Neural progenitor cell (in vitro differentiated cells): Measurements from ENCODE around the gene COX5A. TPM values are rescaled to one million over a fixed set of nuclear protein-coding genes. Genes with fewer than 3 reads are reported as not detected.
"Not testable (repeated sequence)": the region's sequence is repeated elsewhere in the genome, so short reads cannot be mapped to it uniquely, and the experiment has no call there.

Source experiments
- DNase-seq: peaks from one replicate; pipeline ENCODE4 v3.0.0-alpha.2; 2016; ENCODE audit warnings: low spot score
- H2AFZ ChIP-seq: fragments of 200-600 bp; sonication (generic); replicated peaks from 2 replicates; pipeline ENCODE4 v1.6.1; 2016; ENCODE audit warnings: antibody characterized with exemption
- H3F3A ChIP-seq: fragments of 200-600 bp; sonication (generic); 2 replicates; pipeline ENCODE4 v1.6.1; 2016; ENCODE audit warnings: antibody characterized with exemption, low read depth
- H3K27ac ChIP-seq: fragments of 200-600 bp; sonication (generic); 2 replicates; pipeline ENCODE4 v1.5.1; 2016; ENCODE audit warnings: mild to moderate bottlenecking
- H3K27me3 ChIP-seq: fragments of 200-600 bp; sonication (generic); 2 replicates; pipeline ENCODE4 v1.6.1; 2016; ENCODE audit warnings: mild to moderate bottlenecking, moderate library complexity
- H3K36me3 ChIP-seq: fragments of 200-600 bp; sonication (generic); 2 replicates; pipeline ENCODE4 v1.5.1; 2016
- H3K4me1 ChIP-seq: fragments of 200-600 bp; sonication (generic); 2 replicates; pipeline ENCODE4 v1.6.1; 2016; ENCODE audit warnings: mixed run types
- H3K4me2 ChIP-seq: fragments of 200-600 bp; sonication (generic); 2 replicates; pipeline ENCODE4 v1.6.1; 2016
- H3K4me3 ChIP-seq: fragments of 200-600 bp; sonication (generic); 2 replicates; pipeline ENCODE4 v1.5.1; 2016
- H3K79me2 ChIP-seq: fragments of 200-600 bp; sonication (generic); 2 replicates; pipeline ENCODE4 v1.6.1; 2016; ENCODE audit warnings: low read depth
- H3K9ac ChIP-seq: fragments of 200-600 bp; sonication (generic); 2 replicates; pipeline ENCODE4 v1.6.1; 2016
- H3K9me3 ChIP-seq: fragments of 200-600 bp; sonication (generic); 2 replicates; pipeline ENCODE4 v1.5.1; 2016; ENCODE audit warnings: low read depth
- H4K20me1 ChIP-seq: fragments of 200-600 bp; sonication (generic); 2 replicates; pipeline ENCODE4 v1.6.1; 2016; ENCODE audit warnings: low read depth
- H3K27ac Mint-ChIP-seq: 3 replicates; pipeline ENCODE4 v1.8.0; 2021; ENCODE audit warnings: mixed read lengths
- H3K27me3 Mint-ChIP-seq: 2 replicates; pipeline ENCODE4 v1.8.0; 2022; ENCODE audit warnings: low read depth, mild to moderate bottlenecking, inconsistent platforms, moderate library complexity, mixed read lengths; ENCODE audit not compliant: insufficient read depth
- H3K36me3 Mint-ChIP-seq: 3 replicates; pipeline ENCODE4 v1.8.0; 2021; ENCODE audit warnings: mixed read lengths
- H3K4me1 Mint-ChIP-seq: 3 replicates; pipeline ENCODE4 v1.8.0; 2021; ENCODE audit warnings: mixed read lengths
- H3K4me3 Mint-ChIP-seq: 3 replicates; pipeline ENCODE4 v1.8.0; 2021; ENCODE audit warnings: mild to moderate bottlenecking, moderate library complexity, mixed read lengths
- H3K9me3 Mint-ChIP-seq: 3 replicates; pipeline ENCODE4 v1.8.0; 2020; ENCODE audit warnings: mixed read lengths
- EZH2 ChIP-seq: fragments of 200-600 bp; sonication (generic); IDR thresholded peaks from 2 replicates; pipeline ENCODE4 v1.6.1; 2017; ENCODE audit warnings: antibody characterized with exemption, mild to moderate bottlenecking, moderate library complexity
- EZH2phosphoT487 ChIP-seq: fragments of 200-600 bp; sonication (generic); IDR thresholded peaks from 2 replicates; pipeline ENCODE4 v1.6.1; 2017; ENCODE audit warnings: antibody characterized with exemption
- total RNA-seq: library from RNA; depleted of rRNA; stranded (reverse); fragments of >200 nt; gene quantifications from 2 replicates; pipeline ENCODE4 v1.2.3, GENCODE V29; 2015; ENCODE audit warnings: low replicate concordance
- TF ChIP-seq, protein P1 (sequence below): fragments of 200-600 bp; sonication (generic); IDR thresholded peaks from 2 replicates; pipeline ENCODE4 v1.5.1; 2017; ENCODE audit warnings: antibody characterized with exemption, mild to moderate bottlenecking

The COX5A gene
- total RNA-seq, 1 donor from 2014 or later: 200 TPM

DNA sequence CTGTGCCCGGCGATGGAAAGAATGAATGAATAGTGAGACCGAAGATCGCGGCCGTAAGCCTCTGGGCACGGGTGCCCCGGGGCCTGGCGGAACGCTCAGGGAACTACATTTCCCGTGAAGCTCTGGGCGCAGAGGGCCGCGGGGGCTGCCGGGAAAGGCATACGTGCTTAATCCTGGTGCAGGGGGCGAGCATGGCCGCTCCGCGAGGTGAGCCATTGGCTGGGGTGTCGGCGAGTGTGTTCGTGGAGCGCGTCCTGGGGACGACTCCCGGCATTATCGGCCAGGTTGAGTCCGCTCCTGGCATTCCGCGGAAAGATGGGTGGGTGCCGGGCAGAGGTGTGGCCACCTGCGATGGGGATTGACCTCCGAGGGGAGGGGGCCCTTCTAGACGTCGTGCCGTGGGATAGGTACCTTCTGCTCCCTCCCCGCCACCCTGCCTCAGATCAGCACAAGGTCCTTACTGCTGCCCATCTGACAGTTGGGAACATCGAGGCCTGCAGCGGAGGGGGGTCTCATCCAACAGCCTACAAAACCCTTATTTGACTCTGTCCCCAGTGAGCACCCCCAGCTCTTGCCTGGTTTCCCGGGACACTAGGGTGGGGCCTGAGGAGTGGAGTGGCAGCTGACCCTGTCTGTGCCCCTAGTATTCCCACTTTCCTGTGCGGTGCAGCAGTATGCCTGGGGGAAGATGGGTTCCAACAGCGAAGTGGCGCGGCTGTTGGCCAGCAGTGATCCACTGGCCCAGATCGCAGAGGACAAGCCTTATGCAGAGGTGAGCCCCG, 47.8 kb downstream of the COX5A start, which contains the start of gene MPI:
MPI (plus strand) TSS at position 160 of the 782 bp plus-strand sequence; CDS start at position 192, 32 bp downstream.
- TF ChIP-seq EZH2 (no peak), EZH2phosphoT487 (no peak)
- TF ChIP-seq, protein P1, sequence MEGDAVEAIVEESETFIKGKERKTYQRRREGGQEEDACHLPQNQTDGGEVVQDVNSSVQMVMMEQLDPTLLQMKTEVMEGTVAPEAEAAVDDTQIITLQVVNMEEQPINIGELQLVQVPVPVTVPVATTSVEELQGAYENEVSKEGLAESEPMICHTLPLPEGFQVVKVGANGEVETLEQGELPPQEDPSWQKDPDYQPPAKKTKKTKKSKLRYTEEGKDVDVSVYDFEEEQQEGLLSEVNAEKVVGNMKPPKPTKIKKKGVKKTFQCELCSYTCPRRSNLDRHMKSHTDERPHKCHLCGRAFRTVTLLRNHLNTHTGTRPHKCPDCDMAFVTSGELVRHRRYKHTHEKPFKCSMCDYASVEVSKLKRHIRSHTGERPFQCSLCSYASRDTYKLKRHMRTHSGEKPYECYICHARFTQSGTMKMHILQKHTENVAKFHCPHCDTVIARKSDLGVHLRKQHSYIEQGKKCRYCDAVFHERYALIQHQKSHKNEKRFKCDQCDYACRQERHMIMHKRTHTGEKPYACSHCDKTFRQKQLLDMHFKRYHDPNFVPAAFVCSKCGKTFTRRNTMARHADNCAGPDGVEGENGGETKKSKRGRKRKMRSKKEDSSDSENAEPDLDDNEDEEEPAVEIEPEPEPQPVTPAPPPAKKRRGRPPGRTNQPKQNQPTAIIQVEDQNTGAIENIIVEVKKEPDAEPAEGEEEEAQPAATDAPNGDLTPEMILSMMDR: no peak
- H3K4me1 Mint-ChIP-seq: peaks cover 25% of the 10 kb centered on the region
- peak within 1 kb of the TSS; percentile 86 for H3K4me3 ChIP-seq
- H2AFZ ChIP-seq: peak within 1 kb of the TSS; percentile 99
- peaks cover 11% of the 10 kb centered on the region for H3F3A ChIP-seq
- peaks cover 14% of the 10 kb centered on the region for H3K36me3 Mint-ChIP-seq
- H3K4me3 Mint-ChIP-seq: peak within 1 kb of the TSS; percentile 88
- H3K27me3 Mint-ChIP-seq: peaks cover 5% of the 10 kb centered on the region
- H3K9me3 ChIP-seq: no peaks in the 10 kb centered on the region
- no peaks in the 10 kb centered on the region for H3K9me3 Mint-ChIP-seq
- H3K4me2 ChIP-seq: peak within 1 kb of the TSS; percentile 98
- H3K4me1 ChIP-seq: peaks cover 10% of the 10 kb centered on the region
- H3K27ac ChIP-seq: no peak within 1 kb of the TSS
- H3K36me3 ChIP-seq: no peaks in the 10 kb centered on the region
- peaks cover 4% of the 10 kb centered on the region for H3K27me3 ChIP-seq
- peaks cover 12% of the 10 kb centered on the region for H3K79me2 ChIP-seq
- peak within 1 kb of the TSS; percentile 78 for H3K9ac ChIP-seq
- H4K20me1 ChIP-seq: no peaks in the 10 kb centered on the region
- DNase-seq: peak; percentile 95
- peak within 1 kb of the TSS; percentile 22 for H3K27ac Mint-ChIP-seq

DNA sequence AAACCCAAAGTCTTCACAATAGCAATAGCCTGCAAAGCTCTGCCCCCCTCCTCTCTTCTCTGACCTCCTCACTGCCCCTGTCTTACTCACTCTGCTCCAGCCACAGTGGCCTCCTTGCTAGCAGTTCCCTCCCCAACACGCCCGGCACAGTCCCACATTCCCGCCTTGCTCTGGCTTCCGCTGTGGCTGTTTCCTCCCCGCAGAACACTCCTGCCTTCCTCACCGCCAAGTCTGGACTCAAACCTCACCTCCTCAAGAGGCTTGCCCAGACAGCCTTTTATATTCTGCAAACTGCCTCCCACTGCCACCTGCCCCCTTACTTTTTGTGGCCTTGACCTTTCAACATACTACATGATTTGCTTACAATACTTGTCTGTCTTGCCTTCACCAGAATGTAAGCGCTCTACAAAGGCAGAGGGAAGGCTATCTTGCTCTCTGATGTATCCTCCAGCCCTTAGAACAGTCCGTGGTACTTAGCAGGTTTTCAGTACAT, 48.4 kb downstream of the COX5A start:
- no peaks in the 10 kb centered on the region for H3K9me3 ChIP-seq
- TF ChIP-seq, protein P1: no peak
- TF ChIP-seq EZH2: no peak
- no peak for TF ChIP-seq EZH2phosphoT487
- peaks cover 11% of the 10 kb centered on the region for H3F3A ChIP-seq
- Mint-ChIP-seq H3K36me3 (peaks cover 14% of the 10 kb centered on the region), H3K27ac (peak overlapping the region; percentile 22), H3K9me3 (no peaks in the 10 kb centered on the region), H3K4me1 (peaks cover 25% of the 10 kb centered on the region), H3K4me3 (peak overlapping the region; percentile 88), H3K27me3 (peaks cover 7% of the 10 kb centered on the region)
- H4K20me1 ChIP-seq: no peaks in the 10 kb centered on the region
- H3K4me1 ChIP-seq: peaks cover 10% of the 10 kb centered on the region
- peaks cover 4% of the 10 kb centered on the region for H3K27me3 ChIP-seq
- H2AFZ ChIP-seq: peak overlapping the region; percentile 99
- no peak overlapping the region for H3K9ac ChIP-seq
- peak overlapping the region; percentile 98 for H3K4me2 ChIP-seq
- peaks cover 12% of the 10 kb centered on the region for H3K79me2 ChIP-seq
- peak overlapping the region; percentile 86 for H3K4me3 ChIP-seq
- H3K36me3 ChIP-seq: no peaks in the 10 kb centered on the region
- DNase-seq: peak; percentile 51
- H3K27ac ChIP-seq: no peak overlapping the region

DNA sequence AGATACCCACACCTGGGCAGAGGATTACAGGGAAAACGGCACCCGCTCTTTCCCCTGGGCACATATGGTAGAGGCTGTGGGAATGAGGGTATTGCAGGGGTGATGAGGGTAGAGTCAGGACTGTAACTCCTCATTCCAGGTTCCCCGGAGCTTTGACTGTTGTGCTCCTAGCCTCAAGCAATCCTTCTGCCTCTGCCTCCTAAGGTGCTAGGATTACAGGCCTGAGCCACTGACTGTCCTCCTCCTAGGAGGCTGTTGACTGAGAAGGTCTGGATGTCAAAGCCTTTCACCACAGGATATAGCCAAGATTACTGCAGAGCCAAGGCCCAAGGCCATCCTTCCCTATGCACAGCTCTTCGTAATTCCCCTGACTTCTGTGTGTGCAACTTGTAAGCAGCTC, 49.2 kb downstream of the COX5A start:
- peak overlapping the region; percentile 98 for H3K4me2 ChIP-seq
- no peak for DNase-seq
- peaks cover 12% of the 10 kb centered on the region for H3K36me3 Mint-ChIP-seq
- H3F3A ChIP-seq: peaks cover 11% of the 10 kb centered on the region
- H3K4me3 Mint-ChIP-seq: peak overlapping the region; percentile 88
- peaks cover 10% of the 10 kb centered on the region for H3K4me1 ChIP-seq
- H3K27me3 ChIP-seq: peaks cover 4% of the 10 kb centered on the region
- H4K20me1 ChIP-seq: no peaks in the 10 kb centered on the region
- no peak overlapping the region for H3K9ac ChIP-seq
- H3K27ac Mint-ChIP-seq: peak overlapping the region; percentile 17
- TF ChIP-seq, protein P1: no peak
- TF ChIP-seq EZH2 (no peak), EZH2phosphoT487 (no peak)
- peaks cover 12% of the 10 kb centered on the region for H3K79me2 ChIP-seq
- H2AFZ ChIP-seq: no peak overlapping the region
- H3K36me3 ChIP-seq: no peaks in the 10 kb centered on the region
- peaks cover 25% of the 10 kb centered on the region for H3K4me1 Mint-ChIP-seq
- H3K9me3 Mint-ChIP-seq: no peaks in the 10 kb centered on the region
- H3K4me3 ChIP-seq: no peak overlapping the region
- peaks cover 7% of the 10 kb centered on the region for H3K27me3 Mint-ChIP-seq
- no peaks in the 10 kb centered on the region for H3K9me3 ChIP-seq
- no peak overlapping the region for H3K27ac ChIP-seq

DNA sequence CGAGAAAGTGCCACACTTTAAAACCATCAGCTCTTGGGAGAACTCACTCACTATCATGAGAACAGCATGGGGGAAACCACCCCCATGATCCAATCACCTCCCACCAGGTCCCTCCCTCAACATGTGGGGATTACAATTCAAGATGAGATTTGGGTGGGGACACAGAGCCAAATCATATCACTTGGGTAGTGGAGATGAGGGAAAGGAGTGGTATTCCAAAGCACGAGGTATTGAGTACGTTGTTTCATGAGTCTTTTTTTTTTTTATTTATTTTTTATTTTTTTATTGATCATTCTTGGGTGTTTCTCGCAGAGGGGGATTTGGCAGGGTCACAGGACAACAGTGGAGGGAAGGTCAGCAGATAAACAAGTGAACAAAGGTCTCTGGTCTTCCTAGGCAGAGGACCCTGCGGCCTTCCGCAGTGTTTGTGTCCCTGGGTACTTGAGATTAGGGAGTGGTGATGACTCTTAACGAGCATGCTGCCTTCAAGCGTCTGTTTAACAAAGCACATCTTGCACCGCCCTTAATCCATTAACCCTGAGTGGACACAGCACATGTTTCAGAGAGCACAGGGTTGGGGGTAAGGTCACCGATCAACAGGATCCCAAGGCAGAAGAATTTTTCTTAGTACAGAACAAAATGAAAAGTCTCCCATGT, 50.2 kb downstream of the COX5A start:
- not testable (repeated sequence) for H3K4me3 ChIP-seq, H3K4me2 ChIP-seq, H3K9ac ChIP-seq, H4K20me1 ChIP-seq, H3K27ac Mint-ChIP-seq, H3K9me3 Mint-ChIP-seq, H2AFZ ChIP-seq, H3K36me3 Mint-ChIP-seq, H3K36me3 ChIP-seq, H3K27me3 Mint-ChIP-seq, DNase-seq, H3K27ac ChIP-seq, H3K27me3 ChIP-seq, H3K9me3 ChIP-seq
- H3K4me3 Mint-ChIP-seq: peak overlapping the region; percentile 55
- H3K79me2 ChIP-seq: peaks cover 12% of the 10 kb centered on the region
- H3K4me1 Mint-ChIP-seq: peaks cover 25% of the 10 kb centered on the region
- H3K4me1 ChIP-seq: peaks cover 11% of the 10 kb centered on the region
- H3F3A ChIP-seq: peaks cover 11% of the 10 kb centered on the region
